Activated T-cell treated with anti-CD3 and anti-CD28 coated beads, Interleukin-2, amount 50 U/mL, for 72 hours (primary cell): ENCODE data around the gene CACNA1C. TPM values are rescaled to one million over a fixed set of nuclear protein-coding genes. Genes with fewer than 3 reads are reported as not detected.

Experiments
- ATAC-seq, 2 donors: fragments of 150-1000 bp; cut with Tn5 transposase; replicated peaks in 1 of 2; 2 replicates each; pipeline ENCODE4 v1.10.0; 2021; ENCODE audit warnings: moderate library complexity in 2 of 2, mild to moderate bottlenecking in 1 of 2
- DNase-seq, 2 donors: peaks; one replicate each; pipeline ENCODE4 v3.0.0; 2021 to 2022; ENCODE audit warnings: mixed read lengths in 1 of 2
- H3K27ac Mint-ChIP-seq: one replicate; pipeline ENCODE4 v1.8.0; 2022; ENCODE audit warnings: mild to moderate bottlenecking, moderate library complexity, mixed read lengths
- H3K27me3 Mint-ChIP-seq: one replicate; pipeline ENCODE4 v1.8.0; 2022; ENCODE audit warnings: low read depth, mixed read lengths
- H3K36me3 Mint-ChIP-seq, 2 donors: one replicate each; pipeline ENCODE4 v1.8.0; 2022; ENCODE audit warnings: mixed read lengths in 2 of 2, mild to moderate bottlenecking in 1 of 2; ENCODE audit not compliant: insufficient read depth in 2 of 2
- H3K4me1 Mint-ChIP-seq: one replicate; pipeline ENCODE4 v1.8.0; 2022; ENCODE audit warnings: low read depth, mixed read lengths
- H3K4me3 Mint-ChIP-seq, 2 donors: one replicate each; pipeline ENCODE4 v1.8.0; 2022; ENCODE audit warnings: mild to moderate bottlenecking in 2 of 2, mixed read lengths in 2 of 2, moderate library complexity in 2 of 2
- H3K9me3 Mint-ChIP-seq, 2 donors: one replicate each; pipeline ENCODE4 v1.8.0; 2022; ENCODE audit warnings: mixed read lengths in 2 of 2
- total RNA-seq, 2 donors: library from RNA; stranded (reverse); gene quantifications; one replicate each; pipeline ENCODE4 v1.2.3, GENCODE V29; 2022

CACNA1C gene
- total RNA-seq, 2 donors from 2014 or later, result 0.14 to 0.21 TPM

- DNase-seq, result no peak
- Mint-ChIP-seq H3K9me3 (no peaks in the 10 kb centered on the region), H3K27me3 (no peaks in the 10 kb centered on the region), H3K36me3 (no peaks in the 10 kb centered on the region), H3K4me1 (no peaks in the 10 kb centered on the region), H3K27ac (no peak overlapping the region), H3K4me3 (no peak overlapping the region)
- ATAC-seq, result no peak
These were observed 218.1 kb downstream of the CACNA1C start for GRCh38 chr12:2270846-2271245.

DNA sequence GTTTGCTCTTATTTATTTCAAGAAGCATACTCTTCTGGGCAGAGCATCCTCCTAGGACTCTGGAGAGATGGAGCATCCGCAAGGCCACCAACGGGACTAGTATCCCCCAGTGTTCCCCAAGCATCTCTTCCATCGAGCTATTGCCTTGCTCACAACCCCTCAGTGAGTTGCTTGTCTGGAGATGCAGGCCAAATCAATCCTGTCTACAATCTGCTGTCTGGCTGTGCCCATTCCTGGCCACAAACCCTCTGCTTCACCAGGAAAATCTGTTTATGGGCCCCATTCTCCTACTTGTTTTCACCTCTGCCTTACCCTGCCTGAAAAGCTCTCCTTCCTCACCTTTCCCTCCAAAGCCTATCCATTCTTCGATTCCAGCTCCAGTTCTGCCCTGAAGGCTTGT, 219.2 kb downstream of the CACNA1C start:
- Mint-ChIP-seq H3K27ac (no peak overlapping the region), H3K27me3 (no peaks in the 10 kb centered on the region), H3K9me3 (no peaks in the 10 kb centered on the region), H3K36me3 (no peaks in the 10 kb centered on the region), H3K4me1 (no peaks in the 10 kb centered on the region), H3K4me3 (no peak overlapping the region)
- ATAC-seq (no peak), DNase-seq (no peak)

- Mint-ChIP-seq H3K27me3 (no peaks in the 10 kb centered on the region), H3K4me1 (no peaks in the 10 kb centered on the region), H3K27ac (no peak overlapping the region), H3K4me3 (no peak overlapping the region), H3K9me3 (no peaks in the 10 kb centered on the region), H3K36me3 (no peaks in the 10 kb centered on the region)
- no peak for DNase-seq
- no peak for ATAC-seq
These were observed 220.5 kb downstream of the CACNA1C start for GRCh38 chr12:2273288-2273687.

DNA sequence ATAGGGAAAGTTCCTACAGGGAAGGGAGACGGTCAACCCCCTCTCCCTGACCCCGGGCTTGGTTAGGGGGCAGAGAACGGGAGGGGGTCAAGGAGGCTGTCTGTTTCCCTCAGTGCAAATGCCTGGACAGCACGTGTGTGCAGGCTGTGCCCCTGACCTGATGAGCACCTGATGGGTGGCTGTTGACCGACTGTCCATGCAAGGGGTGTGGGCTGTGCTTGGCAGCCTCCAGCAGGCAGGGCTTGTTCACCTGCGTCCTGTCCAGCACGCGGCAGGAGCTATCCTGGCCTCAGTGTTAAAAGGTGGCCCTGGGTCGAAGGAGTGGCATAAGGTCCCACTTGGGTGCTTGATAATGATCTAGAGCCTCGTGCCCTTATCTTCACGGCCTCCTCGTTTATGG, 221.0 kb downstream of the CACNA1C start:
- Mint-ChIP-seq H3K4me1 (no peaks in the 10 kb centered on the region), H3K27me3 (no peaks in the 10 kb centered on the region), H3K27ac (no peak overlapping the region), H3K4me3 (no peak overlapping the region), H3K9me3 (no peaks in the 10 kb centered on the region), H3K36me3 (no peaks in the 10 kb centered on the region)
- no peak for ATAC-seq
- DNase-seq, result no peak

DNA sequence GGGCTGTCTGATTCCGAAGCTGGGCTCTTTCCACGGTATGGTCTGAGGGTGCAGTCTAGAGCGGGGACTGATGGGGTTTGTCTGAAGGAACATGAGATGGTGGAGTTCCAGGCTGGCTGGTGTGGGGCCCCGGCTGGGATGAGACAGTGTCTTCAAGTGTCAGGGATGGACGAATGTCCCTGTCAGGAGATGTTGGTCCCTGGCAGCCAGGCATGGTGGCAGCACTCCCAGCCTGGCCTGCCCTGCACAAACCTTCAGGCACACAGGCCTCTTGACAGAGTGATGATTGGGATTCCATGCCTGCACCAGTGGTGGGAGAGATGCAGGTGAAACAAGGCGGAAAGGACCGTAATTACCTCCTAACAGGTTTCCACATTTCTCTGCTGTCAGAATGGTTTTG, 221.9 kb downstream of the CACNA1C start:
- Mint-ChIP-seq H3K27ac (no peak overlapping the region), H3K4me1 (no peaks in the 10 kb centered on the region), H3K9me3 (no peaks in the 10 kb centered on the region), H3K4me3 (no peak overlapping the region), H3K36me3 (no peaks in the 10 kb centered on the region), H3K27me3 (no peaks in the 10 kb centered on the region)
- no peak for ATAC-seq
- DNase-seq, result no peak

DNA sequence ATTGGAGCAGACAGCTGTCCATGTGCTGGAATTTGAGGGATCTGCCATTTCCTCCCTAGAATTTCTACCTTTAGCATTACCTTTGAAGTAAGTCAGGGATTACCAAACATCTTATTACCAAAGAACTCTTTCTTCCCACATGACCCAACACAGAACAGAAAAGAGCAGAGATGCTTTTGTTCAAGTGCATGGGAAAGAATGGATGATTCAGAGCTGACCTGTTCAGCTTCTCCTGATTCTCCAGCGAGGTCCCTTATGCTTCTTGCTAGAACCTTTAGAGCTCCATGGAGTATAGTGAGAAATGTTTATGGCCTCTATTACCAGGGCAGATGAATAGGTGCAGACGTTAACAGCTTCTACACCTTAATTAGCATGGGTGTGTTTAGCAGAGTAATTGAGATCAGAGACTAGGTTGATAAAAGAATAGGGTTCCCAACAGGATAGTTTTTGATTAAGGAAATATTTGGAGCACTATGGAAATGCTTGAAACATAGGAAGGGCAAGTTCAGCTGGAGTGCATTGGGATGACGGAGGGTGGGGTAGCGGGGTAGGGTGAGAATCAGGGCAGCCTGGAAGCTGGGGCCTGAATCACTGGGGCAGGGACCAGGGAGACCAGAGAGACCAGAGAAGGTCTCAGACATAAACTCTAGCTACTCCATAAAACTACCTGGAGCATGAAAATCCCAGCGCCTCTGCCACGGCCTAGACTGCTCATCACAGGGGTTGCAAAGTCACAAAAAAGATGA, 223.7 kb downstream of the CACNA1C start:
- no peak for ATAC-seq
- peaks cover 0 to 1% of the 10 kb centered on the region in 2 donors for H3K36me3 Mint-ChIP-seq
- peaks cover 2% of the 10 kb centered on the region in 2 donors for H3K9me3 Mint-ChIP-seq
- DNase-seq, result no peak
- H3K27ac Mint-ChIP-seq, result no peak overlapping the region
- no peak overlapping the region for H3K4me3 Mint-ChIP-seq
- H3K4me1 Mint-ChIP-seq, result no peaks in the 10 kb centered on the region
- H3K27me3 Mint-ChIP-seq, result no peaks in the 10 kb centered on the region

DNA sequence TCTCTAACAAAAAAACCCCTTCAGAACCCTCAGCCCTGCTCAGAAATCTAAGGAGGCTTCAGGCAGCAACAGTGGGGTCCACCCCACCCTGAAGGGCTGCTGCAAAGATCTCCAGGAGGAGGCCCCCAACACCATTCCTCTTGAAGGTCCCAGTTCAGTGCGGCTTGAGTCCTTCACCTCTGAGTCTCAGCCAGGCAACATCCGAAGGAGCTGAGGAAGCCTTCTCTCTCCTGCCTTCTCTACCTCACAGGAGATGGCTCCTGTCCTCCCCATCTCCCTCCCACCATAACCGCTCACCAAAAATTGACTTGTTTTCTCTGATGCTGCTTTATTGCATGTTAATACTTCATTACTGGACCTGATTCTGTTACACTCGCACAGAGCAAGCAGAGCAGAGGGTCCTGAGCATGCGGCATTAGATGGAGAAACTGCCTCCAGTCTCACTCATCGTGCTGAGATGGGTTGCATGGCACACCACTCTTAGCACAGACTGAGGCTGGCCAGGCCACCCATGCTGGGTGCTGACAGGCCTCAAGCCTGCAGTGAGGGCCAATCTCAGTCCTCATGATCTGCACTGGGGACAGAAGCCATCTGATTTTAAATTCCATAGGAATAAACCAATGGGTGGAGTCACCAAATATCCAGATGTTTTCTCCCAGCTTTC, 224.8 kb downstream of the CACNA1C start:
- Mint-ChIP-seq H3K27me3 (no peaks in the 10 kb centered on the region), H3K9me3 (peaks cover 2% of the 10 kb centered on the region in 2 donors), H3K4me3 (no peak overlapping the region), H3K4me1 (no peaks in the 10 kb centered on the region), H3K27ac (no peak overlapping the region), H3K36me3 (peaks cover 0 to 1% of the 10 kb centered on the region in 2 donors)
- no peak for ATAC-seq
- DNase-seq, result no peak

GRCh38 chr12:2281446-2281845, 228.7 kb downstream of the CACNA1C start:
- Mint-ChIP-seq H3K9me3 (peaks cover 2% of the 10 kb centered on the region in 2 donors), H3K27me3 (peaks cover 8% of the 10 kb centered on the region), H3K36me3 (peaks cover 0 to 1% of the 10 kb centered on the region in 2 donors), H3K27ac (no peak overlapping the region), H3K4me1 (no peaks in the 10 kb centered on the region), H3K4me3 (no peak overlapping the region)
- ATAC-seq, result no peak
- DNase-seq, result no peak

GRCh38 chr12:2282318-2282717, 229.5 kb downstream of the CACNA1C start:
- DNase-seq (no peak), ATAC-seq (no peak)
- Mint-ChIP-seq H3K4me3 (no peak overlapping the region), H3K27ac (no peak overlapping the region), H3K9me3 (peaks cover 2% of the 10 kb centered on the region in 2 donors), H3K36me3 (peaks cover 0 to 1% of the 10 kb centered on the region in 2 donors), H3K4me1 (no peaks in the 10 kb centered on the region), H3K27me3 (peaks cover 8% of the 10 kb centered on the region)

GRCh38 chr12:2283480-2283879, 230.7 kb downstream of the CACNA1C start:
- no peak overlapping the region for H3K4me3 Mint-ChIP-seq
- peaks cover 0 to 1% of the 10 kb centered on the region in 2 donors for H3K36me3 Mint-ChIP-seq
- ATAC-seq (no peak), DNase-seq (no peak)
- no peaks in the 10 kb centered on the region for H3K4me1 Mint-ChIP-seq
- peaks cover 2% of the 10 kb centered on the region in 2 donors for H3K9me3 Mint-ChIP-seq
- H3K27me3 Mint-ChIP-seq, result peaks cover 8% of the 10 kb centered on the region
- H3K27ac Mint-ChIP-seq, result no peak overlapping the region

DNA sequence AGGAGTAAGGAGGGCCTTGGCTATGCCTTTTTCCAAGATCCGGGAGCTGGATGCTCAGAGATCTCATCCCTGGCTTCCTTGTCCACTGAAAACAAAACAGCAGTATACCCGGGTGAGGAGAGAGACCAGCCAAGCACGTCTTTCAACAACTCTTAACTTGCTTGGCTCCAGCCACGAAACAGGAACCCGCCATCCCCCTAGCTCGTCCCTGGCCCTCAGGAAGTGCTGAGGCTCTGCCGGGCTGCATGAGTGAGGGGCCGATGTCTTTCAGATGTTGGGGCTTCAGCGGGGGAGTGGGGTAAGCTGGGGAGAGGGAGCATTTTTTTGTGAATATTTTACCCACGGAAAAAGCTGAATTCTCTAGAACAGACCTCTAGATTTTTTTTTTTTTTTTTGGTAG, 231.1 kb downstream of the CACNA1C start:
- DNase-seq (no peak), ATAC-seq (no peak)
- H3K27me3 Mint-ChIP-seq, result peaks cover 8% of the 10 kb centered on the region
- H3K27ac Mint-ChIP-seq, result no peak overlapping the region
- peaks cover 0 to 1% of the 10 kb centered on the region in 2 donors for H3K36me3 Mint-ChIP-seq
- H3K4me1 Mint-ChIP-seq, result no peaks in the 10 kb centered on the region
- peaks cover 2% of the 10 kb centered on the region in 2 donors for H3K9me3 Mint-ChIP-seq
- H3K4me3 Mint-ChIP-seq, result no peak overlapping the region

DNA sequence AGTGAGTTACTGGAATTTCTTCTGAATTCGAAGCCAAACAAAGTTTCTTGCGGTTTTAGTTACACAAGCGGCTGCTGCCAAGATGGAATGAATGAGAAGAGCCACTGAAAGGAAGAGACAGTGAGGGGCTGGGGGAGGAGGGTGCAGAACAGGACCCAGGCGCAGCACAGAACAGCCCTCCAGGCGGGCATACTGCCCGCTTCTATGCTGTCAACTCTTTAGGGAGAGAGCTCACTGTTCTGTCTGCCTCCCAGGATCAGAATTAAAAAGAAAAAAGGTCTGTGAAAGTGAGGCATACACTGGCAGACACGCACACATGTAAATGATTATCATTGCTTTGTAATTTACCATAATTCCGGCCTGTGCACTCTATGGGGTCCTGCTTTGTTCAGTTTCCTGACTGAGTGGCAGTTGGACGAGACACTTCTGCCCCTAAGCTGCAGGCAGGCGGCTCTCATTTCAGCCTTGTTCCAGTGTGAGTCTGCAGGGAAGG, 231.6 kb downstream of the CACNA1C start:
- H3K27ac Mint-ChIP-seq, result no peak overlapping the region
- DNase-seq, result no peak

GRCh38 chr12:2284857-2285256, 232.1 kb downstream of the CACNA1C start:
- peak; percentile 57 to 64 for ATAC-seq
- H3K9me3 Mint-ChIP-seq, result peaks cover 2% of the 10 kb centered on the region in 2 donors

More for the DNA sequence above, 231.6 kb downstream of the CACNA1C start:
- peaks cover 2% of the 10 kb centered on the region in 2 donors for H3K9me3 Mint-ChIP-seq
- H3K27me3 Mint-ChIP-seq, result peaks cover 8% of the 10 kb centered on the region
- no peak for ATAC-seq
- H3K4me1 Mint-ChIP-seq, result no peaks in the 10 kb centered on the region
- no peak overlapping the region for H3K4me3 Mint-ChIP-seq
- peaks cover 0 to 1% of the 10 kb centered on the region in 2 donors for H3K36me3 Mint-ChIP-seq

More at GRCh38 chr12:2284857-2285256, 232.1 kb downstream of the CACNA1C start:
- H3K4me1 Mint-ChIP-seq, result no peaks in the 10 kb centered on the region
- H3K36me3 Mint-ChIP-seq, result peaks cover 0 to 1% of the 10 kb centered on the region in 2 donors
- no peak overlapping the region for H3K4me3 Mint-ChIP-seq
- H3K27ac Mint-ChIP-seq, result no peak overlapping the region
- DNase-seq, result peak; percentile 49 to 55
- peaks cover 8% of the 10 kb centered on the region for H3K27me3 Mint-ChIP-seq
